ENCODE measurements around the gene USP37. TPM values are rescaled to one million over a fixed set of nuclear protein-coding genes. Genes with fewer than 3 reads are reported as not detected.

Gene USP37
- total and polyA plus RNA-seq, 12 donors: 2.5 to 30.7 (median 13.3) TPM

GRCh38 chr2:218446547-218446946 lies 121.6 kb downstream of the USP37 start:
- Histone ChIP-seq H3K27me3 (no peaks in the 10 kb centered on the region), H3K27ac (no peak overlapping the region), H3K4me3 (no peak overlapping the region), H3K9me3 (replicated peaks in 1 of 3) (no peaks in the 10 kb centered on the region), H3K36me3 (replicated peaks in 1 of 2) (no peaks in the 10 kb centered on the region), H3K4me1 (replicated peaks in 1 of 2) (no peaks in the 10 kb centered on the region)
- TF ChIP-seq CTCF (IDR thresholded peaks at IDR 0.05) (no peak), POLR2A (IDR thresholded peaks at IDR 0.05) (no peak)
- no peak for DNase-seq
- intact Hi-C loops (cut with DNase I): no loop called here
- WGBS, 4 donors: 92 to 99% (median 96%) methylated on average over 6 of the region's 6 CpGs

GRCh38 chr2:218445602-218446001 lies 122.5 kb downstream of the USP37 start:
- Histone ChIP-seq H3K4me3 (no peak overlapping the region), H3K36me3 (replicated peaks in 1 of 2) (no peaks in the 10 kb centered on the region), H3K4me1 (replicated peaks in 1 of 2) (no peaks in the 10 kb centered on the region), H3K27me3 (no peaks in the 10 kb centered on the region), H3K9me3 (replicated peaks in 1 of 3) (no peaks in the 10 kb centered on the region), H3K27ac (no peak overlapping the region)
- intact Hi-C loops (cut with DNase I): no loop called here
- no peak for DNase-seq
- TF ChIP-seq CTCF (IDR thresholded peaks at IDR 0.05): no peak

- no peaks in the 10 kb centered on the region for H3K36me3 ChIP-seq (replicated peaks in 1 of 2)
- H3K4me3 ChIP-seq: no peak overlapping the region
- no peaks in the 10 kb centered on the region for H3K4me1 ChIP-seq (replicated peaks in 1 of 2)
- H3K9me3 ChIP-seq (replicated peaks in 1 of 3): no peaks in the 10 kb centered on the region
- 89 to 99% (median 97%) methylated on average over 7 of the region's 7 CpGs for WGBS, 4 donors
- TF ChIP-seq CTCF (IDR thresholded peaks at IDR 0.05) (no peak), POLR2A (IDR thresholded peaks at IDR 0.05) (no peak)
- DNase-seq: peak in 1 of 7 donors; percentile 21
- intact Hi-C loops (cut with DNase I): no loop called here
- H3K27me3 ChIP-seq: no peaks in the 10 kb centered on the region
- H3K27ac ChIP-seq: no peak overlapping the region
Measured at GRCh38 chr2:218444692-218445357, 123.3 kb downstream of the USP37 start.

- H3K27ac ChIP-seq: no peak overlapping the region
- DNase-seq: no peak
- WGBS, 4 donors: 73 to 90% (median 83%) methylated on average over 4 of the region's 4 CpGs
- H3K9me3 ChIP-seq (replicated peaks in 1 of 3): no peaks in the 10 kb centered on the region
- H3K4me1 ChIP-seq (replicated peaks in 1 of 2): no peaks in the 10 kb centered on the region
- H3K4me3 ChIP-seq: no peak overlapping the region
- intact Hi-C loops (cut with DNase I): no loop called here
- TF ChIP-seq POLR2A (IDR thresholded peaks at IDR 0.05) (no peak), CTCF (IDR thresholded peaks at IDR 0.05) (no peak)
- no peaks in the 10 kb centered on the region for H3K27me3 ChIP-seq
- no peaks in the 10 kb centered on the region for H3K36me3 ChIP-seq (replicated peaks in 1 of 2)
Measured at GRCh38 chr2:218438596-218438995, 129.6 kb downstream of the USP37 start.

Measured in adrenal gland (tissue), 12 donors.